ENCODE data around the gene TRIML1. TPM values are rescaled to one million over a fixed set of nuclear protein-coding genes. Genes with fewer than 3 reads are reported as not detected.

Gene TRIML1
- total RNA-seq, 1 donor from 2014 or later = not detected

GRCh38 chr4:188177997-188178675 lies 38.9 kb downstream of the TRIML1 start:
- Mint-ChIP-seq H3K27me3 (ENCODE audit: low read depth) (no peaks in the 10 kb centered on the region), H3K4me1 (ENCODE audit: low read depth) (peaks cover 8% of the 10 kb centered on the region), H3K36me3 (ENCODE audit: low read depth) (no peaks in the 10 kb centered on the region), H3K4me3 (ENCODE audit: unreplicated experiment) (no peak overlapping the region), H3K27ac (ENCODE audit: unreplicated experiment) (no peak overlapping the region), H3K9me3 (ENCODE audit: low read depth) (no peaks in the 10 kb centered on the region)
- DNase-seq (ENCODE audit: low spot score) = no peak
- TF ChIP-seq CTCF (IDR thresholded peaks at IDR 0.05) = no peak

- H3K4me1 Mint-ChIP-seq (ENCODE audit: low read depth) = peaks cover 8% of the 10 kb centered on the region
- DNase-seq (ENCODE audit: low spot score) = no peak
- TF ChIP-seq CTCF (IDR thresholded peaks at IDR 0.05) = no peak
- peaks cover 4% of the 10 kb centered on the region for H3K9me3 Mint-ChIP-seq (ENCODE audit: low read depth)
- no peak overlapping the region for H3K27ac Mint-ChIP-seq (ENCODE audit: unreplicated experiment)
- H3K4me3 Mint-ChIP-seq (ENCODE audit: unreplicated experiment) = no peak overlapping the region
- H3K36me3 Mint-ChIP-seq (ENCODE audit: low read depth) = no peaks in the 10 kb centered on the region
- no peaks in the 10 kb centered on the region for H3K27me3 Mint-ChIP-seq (ENCODE audit: low read depth)
These were observed 39.6 kb downstream of the TRIML1 start for GRCh38 chr4:188178806-188179205.

GRCh38 chr4:188187106-188187505 lies 47.9 kb downstream of the TRIML1 start:
- Mint-ChIP-seq H3K36me3 (ENCODE audit: low read depth) (no peaks in the 10 kb centered on the region), H3K27ac (ENCODE audit: unreplicated experiment) (no peak overlapping the region), H3K4me1 (ENCODE audit: low read depth) (peaks cover 16% of the 10 kb centered on the region), H3K4me3 (ENCODE audit: unreplicated experiment) (no peak overlapping the region), H3K27me3 (ENCODE audit: low read depth) (no peaks in the 10 kb centered on the region), H3K9me3 (ENCODE audit: low read depth) (peaks cover 8% of the 10 kb centered on the region)
- no peak for TF ChIP-seq CTCF (IDR thresholded peaks at IDR 0.05)
- DNase-seq (ENCODE audit: low spot score) = no peak

- DNase-seq (ENCODE audit: low spot score) = no peak
- no peak overlapping the region for H3K4me3 Mint-ChIP-seq (ENCODE audit: unreplicated experiment)
- H3K4me1 Mint-ChIP-seq (ENCODE audit: low read depth) = peaks cover 20% of the 10 kb centered on the region
- H3K36me3 Mint-ChIP-seq (ENCODE audit: low read depth) = no peaks in the 10 kb centered on the region
- TF ChIP-seq CTCF (IDR thresholded peaks at IDR 0.05) = no peak
- H3K9me3 Mint-ChIP-seq (ENCODE audit: low read depth) = no peaks in the 10 kb centered on the region
- no peak overlapping the region for H3K27ac Mint-ChIP-seq (ENCODE audit: unreplicated experiment)
- H3K27me3 Mint-ChIP-seq (ENCODE audit: low read depth) = no peaks in the 10 kb centered on the region
These were observed 51.2 kb downstream of the TRIML1 start for GRCh38 chr4:188190461-188190860.

GRCh38 chr4:188194421-188194820 lies 55.2 kb downstream of the TRIML1 start:
- H3K9me3 Mint-ChIP-seq (ENCODE audit: low read depth) = no peaks in the 10 kb centered on the region
- H3K4me1 Mint-ChIP-seq (ENCODE audit: low read depth) = peaks cover 29% of the 10 kb centered on the region
- H3K27me3 Mint-ChIP-seq (ENCODE audit: low read depth) = no peaks in the 10 kb centered on the region
- H3K4me3 Mint-ChIP-seq (ENCODE audit: unreplicated experiment) = no peak overlapping the region
- no peak overlapping the region for H3K27ac Mint-ChIP-seq (ENCODE audit: unreplicated experiment)
- TF ChIP-seq CTCF (IDR thresholded peaks at IDR 0.05) = no peak
- no peaks in the 10 kb centered on the region for H3K36me3 Mint-ChIP-seq (ENCODE audit: low read depth)
- no peak for DNase-seq (ENCODE audit: low spot score)

Measured in chondrocyte (in vitro differentiated cells).